Measurements from ENCODE around the gene PDE4D.
"Not testable (repeated sequence)": the region's sequence is repeated elsewhere in the genome, so short reads cannot be mapped to it uniquely, and the experiment has no call there.

Gene PDE4D

DNA sequence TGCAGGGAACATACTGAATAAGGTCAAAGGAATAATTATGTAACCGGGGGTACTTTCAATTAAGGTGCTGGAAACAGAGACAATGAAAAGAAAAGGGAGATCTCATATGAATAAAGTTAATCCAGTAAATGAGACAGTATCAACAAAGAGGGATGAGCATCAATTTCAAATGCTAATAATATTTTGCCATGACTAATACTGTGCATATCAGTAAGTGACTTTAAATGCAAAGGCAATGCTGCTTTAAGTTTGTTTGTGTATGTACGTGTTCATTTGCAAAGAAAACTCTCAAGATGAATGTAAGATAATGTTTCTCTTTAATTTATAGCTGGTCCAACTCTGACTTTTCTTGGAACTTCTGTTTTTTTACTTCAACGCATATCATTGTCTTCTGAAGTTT lies 139.9 kb downstream of the PDE4D start:
- Histone ChIP-seq H3K36me3 (ENCODE audit: insufficient read depth, low read length) (no peaks in the 10 kb centered on the region), H3K9me3 (replicated peaks; ENCODE audit: low read length) (no peaks in the 10 kb centered on the region), H3K4me3 (ENCODE audit: low read length) (no peak overlapping the region), H3K4me2 (ENCODE audit: low read length) (no peak overlapping the region), H3K27me3 (ENCODE audit: control insufficient read depth, insufficient read depth, low read length) (no peaks in the 10 kb centered on the region), H3K4me1 (ENCODE audit: control insufficient read depth, insufficient read depth, low read length) (peaks cover 10% of the 10 kb centered on the region), H3K9ac (ENCODE audit: low read depth, low read length) (no peak overlapping the region)

DNA sequence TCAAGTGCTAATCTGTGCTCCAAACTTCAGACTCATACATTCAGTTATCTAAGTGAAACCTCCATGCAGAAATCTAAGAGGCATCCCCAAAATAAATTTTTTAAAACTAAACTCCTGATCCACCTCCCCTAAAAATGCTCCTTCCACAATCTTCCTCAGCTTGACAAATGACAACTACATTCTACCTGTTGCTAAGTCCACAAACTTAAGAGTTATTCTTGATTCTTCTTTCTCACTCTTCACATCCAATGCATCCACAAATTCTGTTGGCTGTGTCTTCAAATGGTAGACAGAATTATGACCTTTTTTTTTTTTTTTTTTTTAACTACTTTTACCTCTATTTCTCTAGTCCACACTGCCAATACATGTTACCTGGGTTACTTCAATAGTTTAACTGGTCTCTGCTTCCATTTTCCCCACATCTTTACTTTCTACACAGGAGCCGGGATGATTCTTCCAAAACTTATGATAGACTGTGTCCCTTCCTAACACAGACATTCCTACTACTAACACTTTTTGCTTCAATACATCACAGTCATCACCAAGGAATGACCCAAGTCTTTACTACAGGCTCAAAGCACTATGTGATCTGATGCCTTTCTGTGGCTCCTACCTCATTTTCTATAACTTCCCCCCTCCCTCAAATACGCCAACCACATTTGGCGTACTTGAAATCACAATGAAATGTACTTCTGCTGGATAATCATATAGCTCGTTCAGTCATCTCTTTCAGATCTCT lies 143.6 kb downstream of the PDE4D start:
- H3K4me3 ChIP-seq (ENCODE audit: low read length), result no peak overlapping the region
- no peaks in the 10 kb centered on the region for H3K9me3 ChIP-seq (replicated peaks; ENCODE audit: low read length)
- no peaks in the 10 kb centered on the region for H3K36me3 ChIP-seq (ENCODE audit: insufficient read depth, low read length)
- H3K9ac ChIP-seq (ENCODE audit: low read depth, low read length), result no peak overlapping the region
- H3K4me1 ChIP-seq (ENCODE audit: control insufficient read depth, insufficient read depth, low read length), result peaks cover 29% of the 10 kb centered on the region
- no peak overlapping the region for H3K4me2 ChIP-seq (ENCODE audit: low read length)
- no peaks in the 10 kb centered on the region for H3K27me3 ChIP-seq (ENCODE audit: control insufficient read depth, insufficient read depth, low read length)

DNA sequence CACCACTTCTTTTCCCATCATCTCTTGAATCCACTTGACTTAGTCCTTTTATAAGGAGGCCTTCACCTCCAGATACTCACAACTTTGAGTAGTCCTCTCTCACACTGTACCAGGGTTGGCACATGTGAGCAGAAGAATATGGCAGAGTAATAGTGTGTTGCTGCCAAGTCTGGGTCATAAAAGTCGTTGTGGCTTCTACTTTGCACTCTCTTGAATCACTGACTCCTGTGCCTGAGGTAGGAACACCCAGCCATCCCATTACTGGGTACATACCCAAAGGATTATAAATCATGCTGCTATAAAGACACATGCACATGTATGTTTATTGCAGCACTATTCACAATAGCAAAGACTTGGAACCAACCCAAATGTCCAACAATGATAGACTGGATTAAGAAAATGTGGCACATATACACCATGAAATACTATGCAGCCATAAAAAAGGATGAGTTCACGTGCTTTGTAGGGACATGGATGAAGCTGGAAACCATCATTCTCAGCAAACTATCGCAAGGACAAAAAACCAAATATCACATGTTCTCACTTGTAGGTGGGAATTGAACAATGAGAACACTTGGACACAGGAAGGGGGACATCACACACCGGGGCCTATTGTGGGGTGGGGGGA lies 145.4 kb downstream of the PDE4D start:
- not testable (repeated sequence) for H3K9me3 ChIP-seq (replicated peaks; ENCODE audit: low read length); H3K36me3 ChIP-seq (ENCODE audit: insufficient read depth, low read length); H3K4me3 ChIP-seq (ENCODE audit: low read length); H3K9ac ChIP-seq (ENCODE audit: low read depth, low read length); H3K4me2 ChIP-seq (ENCODE audit: low read length); H3K27me3 ChIP-seq (ENCODE audit: control insufficient read depth, insufficient read depth, low read length)
- peaks cover 40% of the 10 kb centered on the region for H3K4me1 ChIP-seq (ENCODE audit: control insufficient read depth, insufficient read depth, low read length)

DNA sequence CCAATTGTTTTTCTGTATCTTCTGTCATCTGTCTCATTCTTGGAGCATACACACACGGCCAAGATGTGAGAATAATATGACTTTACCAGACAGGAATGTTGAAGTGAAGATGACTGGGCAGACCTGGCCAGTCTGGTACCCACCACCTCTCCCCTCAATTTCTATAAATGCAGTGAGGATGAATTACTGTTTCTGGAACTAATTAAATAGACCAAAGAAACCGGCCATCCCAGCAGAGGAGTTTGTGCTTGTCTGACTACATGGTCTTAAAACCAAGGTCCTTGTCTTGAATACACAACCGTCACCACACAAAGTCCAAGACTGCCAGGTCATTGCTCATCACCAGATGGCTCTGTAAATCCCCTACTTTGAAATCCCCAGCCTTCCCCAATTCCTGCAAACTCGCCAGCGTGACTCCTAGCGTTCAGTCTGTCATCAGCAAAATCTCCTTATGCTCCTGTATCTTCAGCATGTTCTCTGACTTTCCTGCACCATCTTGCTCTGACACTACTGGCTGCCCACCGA lies 147.2 kb downstream of the PDE4D start:
- H3K4me2 ChIP-seq (ENCODE audit: low read length), result peak overlapping the region; percentile 70
- H3K4me3 ChIP-seq (ENCODE audit: low read length), result no peak overlapping the region
- peak overlapping the region; percentile 73 for H3K9ac ChIP-seq (ENCODE audit: low read depth, low read length)
- no peaks in the 10 kb centered on the region for H3K27me3 ChIP-seq (ENCODE audit: control insufficient read depth, insufficient read depth, low read length)
- peaks cover 34% of the 10 kb centered on the region for H3K4me1 ChIP-seq (ENCODE audit: control insufficient read depth, insufficient read depth, low read length)
- H3K36me3 ChIP-seq (ENCODE audit: insufficient read depth, low read length), result no peaks in the 10 kb centered on the region
- H3K9me3 ChIP-seq (replicated peaks; ENCODE audit: low read length), result no peaks in the 10 kb centered on the region

DNA sequence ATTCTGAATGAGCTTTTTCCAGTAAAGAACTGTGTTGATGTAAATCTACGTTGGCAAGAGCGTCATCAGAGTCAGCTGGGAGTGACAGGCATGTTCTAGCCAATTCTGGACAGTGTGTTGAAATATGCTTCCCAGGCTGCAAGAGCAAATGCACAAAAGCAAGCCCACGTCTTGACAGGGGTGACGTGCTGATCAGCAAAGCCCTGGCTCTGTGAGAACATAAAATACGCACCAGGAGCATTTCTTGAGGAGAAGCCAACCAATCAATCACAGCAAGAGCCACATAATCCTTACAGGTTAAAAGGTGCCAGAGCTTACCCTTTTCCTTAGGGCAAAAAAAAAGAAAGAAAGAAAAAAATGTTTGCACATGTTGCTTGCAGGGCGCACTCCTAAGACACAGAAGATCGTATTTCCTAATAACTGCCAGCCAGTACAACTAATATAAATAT lies 148.1 kb downstream of the PDE4D start:
- peak overlapping the region; percentile 34 for H3K4me3 ChIP-seq (ENCODE audit: low read length)
- no peaks in the 10 kb centered on the region for H3K9me3 ChIP-seq (replicated peaks; ENCODE audit: low read length)
- H3K4me2 ChIP-seq (ENCODE audit: low read length), result peak overlapping the region; percentile 70
- no peaks in the 10 kb centered on the region for H3K27me3 ChIP-seq (ENCODE audit: control insufficient read depth, insufficient read depth, low read length)
- peak overlapping the region; percentile 84 for H3K9ac ChIP-seq (ENCODE audit: low read depth, low read length)
- peaks cover 30% of the 10 kb centered on the region for H3K4me1 ChIP-seq (ENCODE audit: control insufficient read depth, insufficient read depth, low read length)
- no peaks in the 10 kb centered on the region for H3K36me3 ChIP-seq (ENCODE audit: insufficient read depth, low read length)

DNA sequence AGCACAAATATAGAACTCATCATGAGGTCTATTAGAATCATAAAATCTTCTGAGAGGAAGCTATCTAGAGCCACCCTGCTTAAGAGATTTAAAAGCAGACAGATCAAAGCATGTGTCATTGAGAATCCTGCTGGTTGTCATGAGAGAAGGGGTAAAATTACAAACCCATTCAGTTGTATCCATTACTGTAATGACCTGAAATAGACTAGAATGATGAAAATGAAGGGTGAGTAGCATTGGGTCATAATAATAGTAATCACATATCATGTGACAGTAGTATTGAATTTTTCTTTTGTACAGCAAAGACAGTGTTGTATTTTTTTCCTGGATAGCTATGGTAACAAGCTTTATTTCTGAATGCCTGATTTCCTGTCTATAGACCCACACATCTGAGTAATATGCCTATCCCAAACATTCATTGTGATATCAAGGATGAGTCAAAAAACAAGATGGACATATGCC lies 149.0 kb downstream of the PDE4D start:
- no peaks in the 10 kb centered on the region for H3K36me3 ChIP-seq (ENCODE audit: insufficient read depth, low read length)
- H3K27me3 ChIP-seq (ENCODE audit: control insufficient read depth, insufficient read depth, low read length), result no peaks in the 10 kb centered on the region
- H3K9ac ChIP-seq (ENCODE audit: low read depth, low read length), result peak overlapping the region; percentile 84
- H3K4me2 ChIP-seq (ENCODE audit: low read length), result peak overlapping the region; percentile 70
- peaks cover 30% of the 10 kb centered on the region for H3K4me1 ChIP-seq (ENCODE audit: control insufficient read depth, insufficient read depth, low read length)
- no peaks in the 10 kb centered on the region for H3K9me3 ChIP-seq (replicated peaks; ENCODE audit: low read length)
- H3K4me3 ChIP-seq (ENCODE audit: low read length), result peak overlapping the region; percentile 22

DNA sequence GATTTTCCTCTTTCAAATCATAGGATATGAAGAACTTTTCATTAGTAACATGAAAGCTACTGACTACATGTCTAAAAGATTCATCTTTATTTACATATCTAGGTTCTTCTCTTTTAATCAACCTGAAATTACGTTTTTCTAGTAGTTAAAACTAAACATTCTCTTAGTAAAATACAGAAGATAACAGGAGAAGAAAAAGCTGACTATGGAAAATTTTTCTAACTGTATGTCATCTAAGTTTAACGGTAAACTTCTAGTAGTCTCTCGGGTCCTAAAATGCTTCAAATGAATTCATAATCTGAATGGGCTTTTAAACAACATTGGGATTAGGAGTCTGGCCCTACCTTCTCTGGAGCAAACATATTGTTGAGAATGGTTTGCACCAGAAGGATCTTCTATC lies 151.9 kb downstream of the PDE4D start:
- Histone ChIP-seq H3K36me3 (ENCODE audit: insufficient read depth, low read length) (no peaks in the 10 kb centered on the region), H3K4me1 (ENCODE audit: control insufficient read depth, insufficient read depth, low read length) (peaks cover 27% of the 10 kb centered on the region), H3K4me3 (ENCODE audit: low read length) (no peak overlapping the region), H3K9me3 (replicated peaks; ENCODE audit: low read length) (no peaks in the 10 kb centered on the region), H3K27me3 (ENCODE audit: control insufficient read depth, insufficient read depth, low read length) (no peaks in the 10 kb centered on the region), H3K9ac (ENCODE audit: low read depth, low read length) (no peak overlapping the region), H3K4me2 (ENCODE audit: low read length) (no peak overlapping the region)

DNA sequence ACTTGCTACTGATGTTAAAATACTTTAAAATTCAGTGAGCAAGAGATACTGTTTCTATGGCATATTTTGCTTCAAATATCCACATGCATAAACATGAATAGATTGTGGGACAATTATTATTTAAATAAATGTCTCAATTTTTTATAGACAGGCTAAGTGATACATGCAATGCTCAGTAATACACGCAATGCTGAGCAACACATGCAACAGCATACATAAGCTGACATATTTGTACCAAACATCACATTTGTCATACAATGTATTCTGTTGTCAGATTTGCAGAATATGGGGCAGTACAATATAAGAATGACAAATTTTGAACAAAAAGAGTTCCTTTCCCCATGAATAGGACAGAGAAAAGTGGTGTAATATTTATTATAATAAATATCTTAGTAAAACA lies 155.5 kb downstream of the PDE4D start:
- H3K4me3 ChIP-seq (ENCODE audit: low read length), result no peak overlapping the region
- H3K9me3 ChIP-seq (replicated peaks; ENCODE audit: low read length), result no peaks in the 10 kb centered on the region
- H3K4me2 ChIP-seq (ENCODE audit: low read length), result no peak overlapping the region
- no peak overlapping the region for H3K9ac ChIP-seq (ENCODE audit: low read depth, low read length)
- H3K27me3 ChIP-seq (ENCODE audit: control insufficient read depth, insufficient read depth, low read length), result no peaks in the 10 kb centered on the region
- no peaks in the 10 kb centered on the region for H3K36me3 ChIP-seq (ENCODE audit: insufficient read depth, low read length)
- H3K4me1 ChIP-seq (ENCODE audit: control insufficient read depth, insufficient read depth, low read length), result no peaks in the 10 kb centered on the region

DNA sequence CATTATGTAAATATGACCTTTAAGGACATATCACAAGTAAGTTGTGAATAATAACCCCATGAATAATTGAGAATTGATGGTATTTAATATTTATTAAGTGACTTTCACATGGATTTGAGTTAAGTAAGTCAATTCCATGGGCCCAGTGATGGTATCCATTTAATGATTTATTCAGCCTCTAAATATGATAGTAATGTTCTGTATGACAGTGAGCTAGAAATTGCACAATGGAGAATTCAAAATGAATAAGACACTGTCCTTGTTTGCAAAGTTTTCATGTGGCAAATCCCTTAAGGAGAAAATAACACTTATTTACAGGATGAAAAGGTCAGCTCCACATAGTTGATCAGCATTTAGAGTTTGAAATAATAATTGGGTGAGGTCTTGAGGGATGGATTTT lies 160.7 kb downstream of the PDE4D start:
- no peak overlapping the region for H3K4me3 ChIP-seq (ENCODE audit: low read length)
- H3K36me3 ChIP-seq (ENCODE audit: insufficient read depth, low read length), result no peaks in the 10 kb centered on the region
- no peak overlapping the region for H3K9ac ChIP-seq (ENCODE audit: low read depth, low read length)
- no peak overlapping the region for H3K4me2 ChIP-seq (ENCODE audit: low read length)
- no peaks in the 10 kb centered on the region for H3K27me3 ChIP-seq (ENCODE audit: control insufficient read depth, insufficient read depth, low read length)
- no peaks in the 10 kb centered on the region for H3K4me1 ChIP-seq (ENCODE audit: control insufficient read depth, insufficient read depth, low read length)
- H3K9me3 ChIP-seq (replicated peaks; ENCODE audit: low read length), result no peaks in the 10 kb centered on the region

DNA sequence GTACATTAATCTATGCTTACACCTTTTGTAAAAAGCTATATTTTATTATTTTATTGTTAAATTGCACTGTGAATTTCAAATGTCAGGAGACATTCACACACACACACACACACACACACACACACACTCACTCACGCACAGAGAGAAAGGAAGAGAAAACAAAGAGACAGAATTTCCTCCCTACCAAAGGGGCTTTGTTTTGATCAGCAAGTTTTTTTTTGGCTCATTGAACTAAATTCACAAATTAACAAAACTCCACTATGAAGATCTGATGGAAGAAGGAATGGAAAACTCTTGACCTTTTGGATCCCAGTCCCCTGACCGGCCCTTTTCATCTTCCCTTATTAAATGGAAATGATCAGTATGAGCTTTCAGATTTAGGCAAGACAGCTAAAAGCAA lies 161.2 kb downstream of the PDE4D start:
- H3K9me3 ChIP-seq (replicated peaks; ENCODE audit: low read length), result no peaks in the 10 kb centered on the region
- H3K9ac ChIP-seq (ENCODE audit: low read depth, low read length), result no peak overlapping the region
- no peak overlapping the region for H3K4me2 ChIP-seq (ENCODE audit: low read length)
- H3K4me1 ChIP-seq (ENCODE audit: control insufficient read depth, insufficient read depth, low read length), result no peaks in the 10 kb centered on the region
- H3K4me3 ChIP-seq (ENCODE audit: low read length), result no peak overlapping the region
- H3K27me3 ChIP-seq (ENCODE audit: control insufficient read depth, insufficient read depth, low read length), result no peaks in the 10 kb centered on the region
- no peaks in the 10 kb centered on the region for H3K36me3 ChIP-seq (ENCODE audit: insufficient read depth, low read length)

DNA sequence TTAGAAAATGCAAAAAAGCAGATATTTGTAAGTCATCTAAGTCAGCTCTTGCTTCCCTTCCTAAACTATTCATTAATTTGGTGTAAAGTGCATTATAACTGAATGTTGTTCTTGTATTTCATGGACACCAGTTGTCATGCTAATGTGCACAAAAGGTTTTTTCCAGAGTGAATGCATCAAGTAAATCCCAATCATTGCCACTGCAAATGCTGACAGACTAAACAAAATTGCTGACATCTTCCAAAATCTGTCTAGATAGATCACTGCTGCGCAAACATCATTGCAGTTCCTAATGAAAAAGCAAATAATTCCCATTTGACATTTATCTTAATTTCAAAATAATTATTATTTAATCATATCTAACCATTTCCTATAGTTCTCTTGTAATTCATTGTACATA lies 161.7 kb downstream of the PDE4D start:
- H3K9ac ChIP-seq (ENCODE audit: low read depth, low read length), result no peak overlapping the region
- no peak overlapping the region for H3K4me3 ChIP-seq (ENCODE audit: low read length)
- no peaks in the 10 kb centered on the region for H3K9me3 ChIP-seq (replicated peaks; ENCODE audit: low read length)
- no peaks in the 10 kb centered on the region for H3K4me1 ChIP-seq (ENCODE audit: control insufficient read depth, insufficient read depth, low read length)
- no peak overlapping the region for H3K4me2 ChIP-seq (ENCODE audit: low read length)
- no peaks in the 10 kb centered on the region for H3K36me3 ChIP-seq (ENCODE audit: insufficient read depth, low read length)
- no peaks in the 10 kb centered on the region for H3K27me3 ChIP-seq (ENCODE audit: control insufficient read depth, insufficient read depth, low read length)

DNA sequence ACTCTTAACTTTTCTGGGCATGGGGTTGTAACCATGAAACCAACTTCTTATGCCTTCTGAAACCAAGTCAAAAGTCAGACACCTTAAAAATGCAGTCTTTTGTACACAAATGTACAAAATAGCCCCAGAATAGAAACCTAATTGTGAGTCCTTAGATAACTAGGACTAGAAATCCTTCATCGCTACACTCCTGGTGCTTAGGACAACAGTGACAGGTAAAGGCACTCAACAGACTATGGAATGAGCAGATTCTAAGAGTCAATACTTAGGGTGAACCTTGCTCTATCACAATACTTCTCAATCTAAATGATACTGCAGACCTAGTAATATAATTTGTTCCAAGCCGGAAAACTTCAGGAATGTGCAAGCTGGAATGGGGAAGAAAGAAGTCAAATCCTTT lies 163.7 kb downstream of the PDE4D start:
- no peaks in the 10 kb centered on the region for H3K36me3 ChIP-seq (ENCODE audit: insufficient read depth, low read length)
- no peaks in the 10 kb centered on the region for H3K27me3 ChIP-seq (ENCODE audit: control insufficient read depth, insufficient read depth, low read length)
- H3K9me3 ChIP-seq (replicated peaks; ENCODE audit: low read length), result no peaks in the 10 kb centered on the region
- H3K9ac ChIP-seq (ENCODE audit: low read depth, low read length), result no peak overlapping the region
- peaks cover 7% of the 10 kb centered on the region for H3K4me1 ChIP-seq (ENCODE audit: control insufficient read depth, insufficient read depth, low read length)
- no peak overlapping the region for H3K4me2 ChIP-seq (ENCODE audit: low read length)
- no peak overlapping the region for H3K4me3 ChIP-seq (ENCODE audit: low read length)

All from skeletal muscle satellite cell (primary cell).